Effector CD8-positive, alpha-beta T cell (primary cell): ENCODE results near the gene EEFSEC.

Experiments used
- DNase-seq: peaks from one replicate; lab custom pipeline; 2025; lab: John Stamatoyannopoulos, UW

EEFSEC gene

GRCh38 chr3:128217702-128218547, 64.6 kb downstream of the EEFSEC start:
- no peak for DNase-seq

- no peak for DNase-seq
These were observed 65.4 kb downstream of the EEFSEC start for GRCh38 chr3:128218548-128219257.

DNA sequence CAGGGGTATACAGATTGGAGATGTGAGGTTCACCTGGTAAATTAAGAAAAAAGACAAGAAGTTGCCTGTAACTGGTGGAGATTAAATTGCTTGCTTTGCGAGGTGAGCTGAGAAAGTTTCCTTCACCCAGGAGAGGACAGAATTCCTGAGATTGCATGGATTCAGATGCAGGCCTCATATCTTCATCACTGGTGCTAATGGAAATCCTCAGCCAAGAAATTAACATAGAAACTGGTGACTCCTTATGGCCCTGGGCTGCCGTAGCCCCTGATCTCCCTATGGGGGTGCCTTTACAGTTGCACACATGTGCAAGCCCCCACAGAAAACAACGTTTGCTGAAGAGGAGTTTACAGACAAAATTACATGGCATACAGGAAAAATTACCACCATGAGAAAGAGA, 68.0 kb downstream of the EEFSEC start:
- no peak for DNase-seq

GRCh38 chr3:128222796-128223385, 69.6 kb downstream of the EEFSEC start:
- no peak for DNase-seq

DNA sequence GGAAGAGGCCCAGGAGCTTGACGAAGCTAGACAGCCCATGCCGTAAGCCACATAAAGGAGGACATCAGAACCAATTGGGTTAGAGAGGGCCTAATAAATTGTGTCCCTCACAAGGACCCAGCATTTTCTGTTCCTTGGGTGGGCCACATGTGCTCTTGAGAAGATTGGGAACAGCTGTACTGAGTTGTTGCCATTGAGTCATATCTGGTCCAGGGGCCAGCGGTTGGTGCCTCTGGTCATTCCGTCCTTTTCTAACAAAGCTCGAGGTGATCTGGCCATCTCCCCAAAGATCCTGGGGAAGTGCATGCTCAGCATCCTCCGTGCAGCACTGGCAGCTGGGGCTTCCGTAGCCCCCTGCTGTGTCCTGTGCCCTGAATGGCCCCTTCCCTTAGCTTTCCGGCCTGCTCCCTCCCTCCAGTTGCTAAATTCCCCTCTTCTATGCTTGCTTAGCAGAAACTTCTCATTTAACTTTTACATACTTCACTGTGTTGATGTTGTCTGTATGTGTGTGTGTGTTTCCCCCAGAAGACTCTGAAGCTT, 73.0 kb downstream of the EEFSEC start:
- no peak for DNase-seq

DNA sequence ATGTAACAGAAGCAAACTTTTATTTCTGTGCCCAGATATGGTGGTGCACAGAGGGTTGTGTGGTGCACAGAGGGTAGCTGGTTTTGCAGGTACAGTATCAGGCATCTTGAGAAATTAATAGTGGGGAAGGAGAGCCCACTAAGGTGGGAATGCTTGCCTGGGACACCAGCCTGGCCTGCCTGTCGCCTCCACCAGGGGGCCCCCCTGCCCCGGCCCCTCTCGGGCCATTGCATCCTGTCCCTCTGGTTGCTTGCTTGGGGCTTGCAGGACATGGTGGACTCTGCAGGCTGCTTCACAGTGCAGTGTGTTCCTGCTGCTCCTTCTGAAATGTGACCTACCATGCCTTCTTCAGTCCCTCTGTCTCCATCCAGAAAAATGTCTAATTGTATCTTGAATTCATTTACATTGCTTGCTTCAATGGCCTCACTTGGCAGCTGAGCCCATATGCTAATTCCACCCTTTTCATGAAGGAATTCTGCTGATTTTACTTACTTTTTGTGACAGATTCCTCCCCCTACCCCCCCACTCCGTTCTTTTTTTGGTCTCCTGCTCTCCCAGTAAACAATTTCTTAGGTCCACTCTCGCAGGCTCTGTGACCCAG, 73.6 kb downstream of the EEFSEC start:
- peak; percentile 4 for DNase-seq

- DNase-seq: no peak
These were observed 74.2 kb downstream of the EEFSEC start for GRCh38 chr3:128227507-128227906.

DNA sequence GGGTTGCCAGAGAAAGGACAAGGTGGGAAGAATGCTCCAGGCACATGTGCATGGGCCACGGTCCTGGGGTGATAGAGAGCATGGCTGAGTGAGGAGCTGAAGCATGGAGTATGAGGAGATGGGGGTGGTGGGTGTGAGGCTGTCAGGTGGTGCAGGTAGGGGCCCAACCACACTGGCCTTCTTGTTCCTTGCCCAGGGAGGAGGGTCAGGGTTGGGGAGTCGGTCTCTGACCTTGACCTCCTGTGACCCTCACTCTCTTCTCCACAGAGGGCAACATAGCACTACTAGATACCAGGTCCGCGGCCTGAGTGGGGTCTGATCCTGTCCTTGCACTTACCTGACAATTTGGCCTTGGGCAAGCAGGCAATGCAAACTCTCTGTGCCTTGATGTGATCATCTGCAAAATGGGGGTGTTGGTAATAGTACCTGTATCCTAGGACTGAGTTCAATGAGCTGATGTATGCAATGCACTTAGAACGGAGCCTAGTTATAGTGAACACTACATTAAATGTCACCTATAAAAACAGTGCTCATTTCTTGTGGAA, 75.2 kb downstream of the EEFSEC start:
- no peak for DNase-seq

DNA sequence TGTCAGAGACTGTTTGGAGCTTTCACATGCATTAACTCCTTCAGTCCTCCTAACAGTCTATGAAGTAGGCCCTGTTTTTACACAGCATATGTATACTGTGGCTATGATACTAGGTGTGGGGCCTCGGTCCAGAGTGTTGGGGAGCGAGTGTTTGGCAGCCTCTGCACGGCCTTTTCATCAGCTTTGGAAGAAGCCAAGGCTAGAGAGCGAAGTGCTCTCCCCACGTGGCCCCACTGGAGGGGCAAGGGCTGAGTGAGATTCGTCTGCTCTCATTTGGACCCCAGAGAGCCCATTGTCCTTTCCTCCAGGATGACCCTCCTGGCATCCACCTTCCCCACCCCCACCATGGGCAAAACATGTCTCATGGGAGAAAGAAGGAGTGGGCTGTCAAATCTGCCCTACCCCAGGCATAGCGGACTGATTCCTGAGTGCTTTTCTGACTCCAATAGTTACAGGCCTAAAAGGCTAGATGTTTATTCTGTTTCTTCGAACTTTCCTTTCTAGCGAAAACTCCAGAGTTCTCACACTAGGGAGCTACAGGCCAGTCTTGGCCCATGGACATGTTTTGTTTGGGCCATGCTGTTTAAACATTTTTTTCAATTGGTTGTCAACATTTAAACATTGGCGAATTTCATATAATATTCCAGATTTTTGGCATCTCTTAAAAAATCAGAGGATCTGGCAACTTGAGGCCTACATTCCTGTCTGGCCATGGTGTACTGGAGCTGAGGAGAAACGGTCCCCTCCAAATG, 76.0 kb downstream of the EEFSEC start:
- no peak for DNase-seq

DNA sequence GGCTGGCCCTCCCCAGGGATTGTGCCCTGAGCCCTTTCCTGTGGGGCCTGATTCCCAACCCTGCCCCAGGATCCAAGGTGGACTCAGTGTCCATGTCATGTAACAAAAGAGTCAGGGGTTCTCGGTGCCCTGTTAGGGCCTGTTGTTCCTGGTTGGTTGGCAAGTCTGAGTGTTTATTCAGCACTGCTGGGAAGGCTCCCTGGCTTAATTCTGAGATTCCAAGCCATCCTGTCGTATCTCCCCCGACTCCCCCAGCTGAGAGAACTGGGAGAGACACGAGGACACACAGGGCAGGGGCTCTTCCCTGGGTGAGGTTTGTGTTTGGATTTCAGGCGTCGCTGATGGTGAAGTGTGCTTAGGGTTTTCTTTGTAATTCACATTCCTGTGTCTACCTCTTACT, 78.3 kb downstream of the EEFSEC start:
- DNase-seq: no peak

- no peak for DNase-seq
These were observed 79.3 kb downstream of the EEFSEC start for GRCh38 chr3:128232376-128233178.

GRCh38 chr3:128235207-128235926, 82.1 kb downstream of the EEFSEC start:
- DNase-seq: no peak

- no peak for DNase-seq
These were observed 83.4 kb downstream of the EEFSEC start for GRCh38 chr3:128236657-128237056.

DNA sequence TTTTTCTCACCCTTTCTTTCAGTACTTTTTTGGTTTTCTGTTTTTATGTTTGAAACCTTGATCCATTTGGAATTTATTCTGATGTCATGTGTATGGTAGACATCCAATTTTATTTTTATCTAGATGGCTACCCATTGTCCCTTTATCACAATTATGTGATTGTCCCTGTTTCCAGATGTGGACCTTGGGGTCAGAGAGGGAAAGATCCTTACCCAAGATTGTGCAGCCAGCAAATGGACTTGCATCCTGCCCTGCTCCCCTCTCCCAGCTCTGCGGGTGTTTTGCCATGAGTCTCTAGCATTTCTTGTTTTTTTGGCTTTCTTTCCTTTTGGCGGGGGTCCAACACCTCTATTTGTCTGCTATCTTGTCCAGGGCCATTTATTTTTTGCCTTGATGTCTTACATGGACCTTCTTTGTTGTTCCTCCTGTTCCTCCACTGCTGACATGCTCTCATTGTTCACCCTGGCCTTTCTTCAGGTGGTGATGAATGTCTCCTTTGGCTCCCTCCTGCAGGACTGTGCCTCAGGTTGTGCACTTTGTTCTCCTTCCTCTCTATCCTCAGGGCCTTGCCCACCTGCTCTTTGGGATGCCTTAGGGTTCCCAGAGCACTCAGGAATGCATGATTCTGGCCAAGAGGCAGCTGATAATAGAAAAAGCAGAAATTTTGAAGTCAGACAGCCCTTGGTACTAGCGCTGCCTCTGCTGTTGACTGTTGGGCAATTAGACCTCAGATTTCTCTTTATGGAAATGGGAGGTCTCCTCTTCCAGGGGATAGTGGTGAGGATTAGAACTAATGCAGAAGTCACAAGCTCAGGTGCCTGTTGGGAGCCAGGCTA, 84.3 kb downstream of the EEFSEC start:
- no peak for DNase-seq

DNA sequence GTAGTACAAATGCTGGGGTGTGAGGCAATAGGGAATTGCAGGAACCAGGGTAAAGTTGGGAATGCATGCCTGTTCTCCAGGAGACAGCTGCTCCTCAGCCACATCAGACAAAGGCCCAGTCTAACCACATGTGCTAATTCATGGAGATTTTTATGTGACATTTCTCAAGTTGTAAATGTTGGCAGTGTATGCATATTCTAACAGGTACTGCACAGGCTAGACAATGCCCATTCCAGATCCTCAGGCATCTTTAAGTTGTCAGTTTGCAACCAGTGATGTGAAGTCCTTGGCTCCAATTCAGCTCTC, 84.9 kb downstream of the EEFSEC start:
- no peak for DNase-seq

DNA sequence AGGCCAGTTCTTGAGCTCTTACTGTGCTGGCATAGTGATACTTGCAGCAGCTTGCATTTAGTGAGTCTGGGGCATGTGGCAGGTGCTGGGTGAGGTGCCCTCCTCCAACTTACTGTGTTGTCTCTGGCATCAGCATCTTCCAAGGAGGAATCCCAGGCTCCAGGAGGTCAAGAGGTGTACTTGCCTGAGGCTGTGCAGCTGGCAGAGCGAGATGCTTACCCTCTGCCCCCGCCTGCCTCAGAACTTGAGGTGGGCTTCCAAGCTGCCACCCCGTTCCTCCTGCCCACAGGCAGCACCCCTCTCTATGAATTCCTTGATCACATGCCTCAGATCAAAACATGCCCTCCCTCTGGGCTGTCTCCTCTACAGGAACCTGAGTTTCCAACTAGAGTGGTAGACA, 86.0 kb downstream of the EEFSEC start:
- DNase-seq: no peak

GRCh38 chr3:128240232-128240631, 87.0 kb downstream of the EEFSEC start:
- DNase-seq: no peak

- no peak for DNase-seq
These were observed 88.5 kb downstream of the EEFSEC start for GRCh38 chr3:128241741-128242140.
